Mucosa of descending colon (tissue), 3 donors: ENCODE results near the gene REPS1. TPM values are rescaled to one million over a fixed set of nuclear protein-coding genes. Genes with fewer than 3 reads are reported as not detected.

Source experiments
- ATAC-seq: fragments of 200-7000 bp; cut with Tn5 transposase; one replicate; pipeline ENCODE4 v1.9.1; 2020; ENCODE audit warnings: mild to moderate bottlenecking, moderate library complexity
- DNase-seq, 3 donors: peaks; one replicate each; pipeline ENCODE4 v3.0.0-alpha.2; 2020
- H3K36me3 ChIP-seq: fragments of 200-600 bp; one replicate; pipeline ENCODE4 v1.8.0; 2021; ENCODE audit warnings: low read depth, mild to moderate bottlenecking
- H3K4me1 ChIP-seq: fragments of 200-600 bp; one replicate; pipeline ENCODE4 v1.8.0; 2021; ENCODE audit warnings: low read depth, mild to moderate bottlenecking
- H3K4me3 ChIP-seq: fragments of 200-600 bp; one replicate; pipeline ENCODE4 v1.8.0; 2021; ENCODE audit warnings: mild to moderate bottlenecking
- H3K9me3 ChIP-seq: fragments of 200-600 bp; one replicate; pipeline ENCODE4 v1.8.0; 2021; ENCODE audit warnings: mild to moderate bottlenecking
- intact Hi-C, 2 donors: fragments of 100-400 bp; cut with DNase I in 1 of 2; cut with micrococcal nuclease in 1 of 2; formaldehyde crosslinking; loops; one replicate each; pipeline versions ENCODE4 v1.11.0 to v1.11.1; 2022; cut with DNase I, micrococcal nuclease
- total RNA-seq, 3 donors: library from RNA; stranded (reverse); fragmentation: NEBNext Ultra II Directional in 2 of 3; extraction: Animal tissue kit (Norgen Biotek cat#: 25700) in 2 of 3; gene quantifications; one replicate each; pipeline versions ENCODE4 v1.2.1 to v1.2.4, GENCODE V29; 2021 to 2023
- TF ChIP-seq, protein P1 (sequence below): fragments of 200-600 bp; IDR thresholded peaks from one replicate; pipeline ENCODE4 v1.8.0; 2022; ENCODE audit warnings: antibody characterized with exemption, mild to moderate bottlenecking
- donor health status: DM: no; HTN: no; CAD: no; lungs with moderate emphysema.
- donor health status: DM: no; HTN: no; CAD: no.
- donor health status: DM: no; HTN: yes; CAD: no.

Gene REPS1
- total RNA-seq, 3 donors from 2014 or later = 31.4 to 42.4 (median 33.6) TPM

DNA sequence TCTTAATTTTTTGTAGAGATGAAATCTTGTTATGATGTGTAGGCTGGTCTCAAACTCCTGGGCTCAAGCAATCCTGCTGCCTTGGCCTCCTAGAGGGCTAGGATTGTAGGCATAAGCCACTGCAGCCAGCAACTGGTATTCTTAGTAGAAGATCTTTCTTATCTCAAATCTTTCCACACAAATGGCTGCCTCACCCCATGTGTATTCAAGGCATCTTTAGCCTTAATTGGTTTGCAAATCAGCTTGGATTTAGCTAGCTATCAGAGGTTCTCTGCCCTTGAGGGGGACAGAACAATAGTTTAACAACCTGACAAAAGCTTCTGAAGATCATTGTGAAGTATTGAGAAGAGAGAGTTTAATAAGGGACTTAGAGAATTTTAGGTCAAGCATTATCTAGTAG is 22.6 kb upstream of the REPS1 start:
- H3K4me1 ChIP-seq = peaks cover 5% of the 10 kb centered on the region
- ATAC-seq = no peak
- intact Hi-C loops = no loop called here

DNA sequence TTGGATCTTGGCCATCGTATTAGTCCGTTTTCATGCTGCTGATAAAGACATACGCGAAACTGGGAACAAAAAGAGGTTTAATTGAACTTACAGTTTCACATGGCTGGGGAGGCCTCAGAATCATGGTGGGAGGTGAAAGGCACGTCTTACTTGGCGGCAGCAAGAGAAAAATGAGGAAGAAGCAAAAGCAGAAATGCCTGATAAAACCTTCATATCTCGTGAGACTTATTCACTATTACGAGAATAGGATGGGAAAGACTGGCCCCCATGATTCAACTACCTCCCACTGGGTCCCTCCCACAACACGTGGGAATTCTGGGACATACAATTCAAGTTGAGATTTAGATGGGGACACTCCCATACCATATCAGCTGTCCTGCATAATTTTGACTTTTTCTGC is 20.1 kb upstream of the REPS1 start:
- intact Hi-C loops = no loop called here
- Histone ChIP-seq H3K4me1 (no peaks in the 10 kb centered on the region), H3K9me3 (no peaks in the 10 kb centered on the region), H3K4me3 (no peak overlapping the region), H3K36me3 (no peaks in the 10 kb centered on the region)
- ATAC-seq = no peak
- TF ChIP-seq, protein P1, sequence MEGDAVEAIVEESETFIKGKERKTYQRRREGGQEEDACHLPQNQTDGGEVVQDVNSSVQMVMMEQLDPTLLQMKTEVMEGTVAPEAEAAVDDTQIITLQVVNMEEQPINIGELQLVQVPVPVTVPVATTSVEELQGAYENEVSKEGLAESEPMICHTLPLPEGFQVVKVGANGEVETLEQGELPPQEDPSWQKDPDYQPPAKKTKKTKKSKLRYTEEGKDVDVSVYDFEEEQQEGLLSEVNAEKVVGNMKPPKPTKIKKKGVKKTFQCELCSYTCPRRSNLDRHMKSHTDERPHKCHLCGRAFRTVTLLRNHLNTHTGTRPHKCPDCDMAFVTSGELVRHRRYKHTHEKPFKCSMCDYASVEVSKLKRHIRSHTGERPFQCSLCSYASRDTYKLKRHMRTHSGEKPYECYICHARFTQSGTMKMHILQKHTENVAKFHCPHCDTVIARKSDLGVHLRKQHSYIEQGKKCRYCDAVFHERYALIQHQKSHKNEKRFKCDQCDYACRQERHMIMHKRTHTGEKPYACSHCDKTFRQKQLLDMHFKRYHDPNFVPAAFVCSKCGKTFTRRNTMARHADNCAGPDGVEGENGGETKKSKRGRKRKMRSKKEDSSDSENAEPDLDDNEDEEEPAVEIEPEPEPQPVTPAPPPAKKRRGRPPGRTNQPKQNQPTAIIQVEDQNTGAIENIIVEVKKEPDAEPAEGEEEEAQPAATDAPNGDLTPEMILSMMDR = no peak
- DNase-seq = no peak

More for the DNA sequence above, 22.6 kb upstream of the REPS1 start:
- no peaks in the 10 kb centered on the region for H3K9me3 ChIP-seq
- no peaks in the 10 kb centered on the region for H3K36me3 ChIP-seq
- TF ChIP-seq, protein P1 = no peak
- DNase-seq = no peak
- no peak overlapping the region for H3K4me3 ChIP-seq

DNA sequence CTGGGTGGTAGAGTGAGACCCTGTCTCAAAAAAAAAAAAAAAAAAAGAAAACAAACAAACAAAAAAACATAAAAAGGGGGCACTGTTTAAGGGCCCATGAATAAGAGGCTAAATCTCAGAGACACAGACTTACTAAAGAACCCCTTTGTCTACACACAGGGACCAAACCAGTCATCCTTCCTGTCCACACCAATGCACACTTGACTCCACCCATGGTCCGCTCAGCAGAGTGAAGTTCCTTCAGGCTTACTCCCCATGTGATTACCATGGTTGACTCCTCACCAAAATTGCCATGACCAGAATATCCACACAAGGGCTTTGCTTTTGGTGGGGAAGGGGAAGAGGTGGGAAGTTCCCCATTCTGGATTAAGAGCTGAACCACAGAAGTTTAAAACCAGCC is 19.4 kb upstream of the REPS1 start:
- Histone ChIP-seq H3K4me1 (no peaks in the 10 kb centered on the region), H3K36me3 (no peaks in the 10 kb centered on the region), H3K9me3 (no peaks in the 10 kb centered on the region), H3K4me3 (no peak overlapping the region)
- intact Hi-C loops = no loop called here
- DNase-seq (no peak), ATAC-seq (no peak)
- TF ChIP-seq, protein P1 = no peak

DNA sequence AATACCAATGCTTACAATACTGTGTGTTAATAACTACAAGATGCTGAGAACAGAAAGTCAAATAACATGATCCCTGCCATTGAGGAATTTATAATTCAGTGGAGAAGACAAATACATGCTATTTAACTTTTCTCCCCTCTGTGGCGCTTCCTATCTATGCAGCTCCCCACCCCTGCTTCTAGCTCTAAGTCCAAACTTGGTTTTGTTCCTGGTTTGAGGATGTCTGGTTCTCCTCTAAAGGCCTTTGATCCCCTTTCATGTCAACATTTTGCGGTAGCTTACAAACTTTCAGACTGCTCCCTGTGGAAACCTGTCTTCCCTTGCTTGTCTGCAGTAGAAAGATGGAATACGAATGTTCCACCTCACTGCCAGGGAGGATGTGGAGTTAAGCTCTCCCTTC is 18.4 kb upstream of the REPS1 start:
- no peak overlapping the region for H3K4me3 ChIP-seq
- TF ChIP-seq, protein P1 = no peak
- H3K9me3 ChIP-seq = no peaks in the 10 kb centered on the region
- ATAC-seq (no peak), DNase-seq (no peak)
- no peaks in the 10 kb centered on the region for H3K4me1 ChIP-seq
- intact Hi-C loops = no loop called here
- no peaks in the 10 kb centered on the region for H3K36me3 ChIP-seq

DNA sequence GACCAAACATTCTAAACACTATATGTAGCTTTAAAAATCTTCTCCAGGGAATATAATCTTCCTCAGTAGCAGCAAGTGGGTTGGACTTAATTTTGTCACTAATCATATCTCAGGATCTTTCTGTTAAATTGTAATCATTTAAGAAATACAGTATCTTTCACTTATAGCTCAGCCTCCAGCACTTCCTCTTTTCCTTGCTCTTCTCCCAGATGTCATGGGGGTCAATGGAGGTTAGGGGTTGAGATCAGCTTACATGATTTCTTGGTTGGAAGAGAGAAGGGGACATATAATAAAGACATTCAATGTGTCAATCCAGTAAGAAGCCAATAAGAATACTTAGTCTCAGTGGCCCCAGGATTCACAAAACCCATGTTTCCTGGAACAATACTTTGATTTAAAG is 15.7 kb upstream of the REPS1 start:
- Histone ChIP-seq H3K4me3 (no peak overlapping the region), H3K9me3 (no peaks in the 10 kb centered on the region), H3K36me3 (no peaks in the 10 kb centered on the region), H3K4me1 (no peaks in the 10 kb centered on the region)
- DNase-seq (no peak), ATAC-seq (no peak)
- intact Hi-C loops = no loop called here
- TF ChIP-seq, protein P1 = no peak

DNA sequence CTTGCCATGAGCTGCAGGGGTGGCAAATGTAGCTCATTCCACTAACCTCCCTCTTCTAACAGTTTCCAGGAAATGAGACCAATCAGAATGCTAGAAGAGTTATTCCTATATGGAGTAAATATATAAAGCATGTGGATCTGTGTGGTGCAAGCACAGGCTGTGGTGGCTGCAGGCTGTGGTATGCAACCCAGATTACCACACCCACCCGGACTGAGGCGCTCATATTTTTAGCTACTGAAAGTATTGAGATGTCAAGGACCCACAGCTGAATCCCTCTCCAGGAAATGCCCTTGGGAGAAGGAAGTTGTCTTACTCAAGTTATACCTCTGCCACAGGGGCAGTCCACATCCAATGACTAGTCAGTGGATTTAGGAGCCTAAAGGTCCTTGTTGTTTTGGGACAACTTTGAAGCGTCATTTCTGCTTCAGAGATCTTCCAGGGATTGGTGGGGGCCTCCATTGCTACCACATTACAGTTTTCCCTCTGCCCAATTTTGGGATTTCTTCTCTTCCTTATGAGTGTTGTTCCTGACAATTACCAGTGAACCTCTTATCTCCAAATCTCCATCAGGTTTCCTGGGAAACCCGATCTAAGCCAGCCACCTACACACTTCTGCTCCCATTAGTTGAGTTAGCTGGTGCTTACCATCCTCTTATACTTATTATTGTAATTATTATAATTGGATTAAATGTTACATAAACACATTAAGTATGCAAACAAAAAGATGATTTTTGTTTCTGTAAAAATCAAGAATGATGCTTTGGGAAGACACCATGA is 12.1 kb upstream of the REPS1 start:
- Histone ChIP-seq H3K9me3 (no peaks in the 10 kb centered on the region), H3K4me3 (no peak overlapping the region), H3K36me3 (no peaks in the 10 kb centered on the region), H3K4me1 (no peaks in the 10 kb centered on the region)
- TF ChIP-seq, protein P1 = no peak
- intact Hi-C loops = no loop called here
- no peak for ATAC-seq
- no peak for DNase-seq
